ENCODE measurements around the gene CDK19. TPM values are rescaled to one million over a fixed set of nuclear protein-coding genes. Genes with fewer than 3 reads are reported as not detected.
"Not testable (repeated sequence)": the region's sequence is repeated elsewhere in the genome, so short reads cannot be mapped to it uniquely, and the experiment has no call there.

Gene CDK19
- total and polyA plus RNA-seq, 4 donors: 19.7 to 39.6 (median 29.8) TPM

DNA sequence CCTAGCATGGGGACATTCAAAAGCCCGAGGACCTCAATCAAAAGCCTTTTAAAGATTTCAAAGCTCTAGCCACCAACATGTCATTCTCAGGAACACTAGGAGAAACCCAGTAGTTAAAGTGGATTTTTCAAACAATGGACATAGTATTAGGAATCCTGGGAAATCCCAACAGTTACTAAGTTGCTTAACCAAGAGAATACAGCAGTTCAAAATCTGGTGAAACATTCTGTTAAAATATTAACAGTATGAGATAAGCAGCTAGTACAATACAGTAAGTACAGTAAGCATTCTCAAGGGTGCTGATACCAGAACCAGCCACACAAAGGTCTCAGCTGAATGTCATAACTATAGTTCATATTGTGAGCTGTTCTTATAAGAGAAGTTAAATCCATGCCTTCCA, 68.6 kb downstream of the CDK19 start:
- no peak for DNase-seq (ENCODE audit: low read depth in 4 of 6, low spot score in 6 of 6)
- Histone ChIP-seq H3K4me1 (ENCODE audit: control insufficient read depth, insufficient read depth, low read length) (no peaks in the 10 kb centered on the region), H3K27ac (ENCODE audit: low read depth, low read length) (no peak overlapping the region), H3K4me3 (ENCODE audit: low read depth, low read length) (no peak overlapping the region), H3K27me3 (ENCODE audit: control insufficient read depth, insufficient read depth, low read length) (no peaks in the 10 kb centered on the region), H3K9me3 (ENCODE audit: control insufficient read depth, insufficient read depth, low read length) (peaks cover 4% of the 10 kb centered on the region), H3K36me3 (ENCODE audit: control insufficient read depth, insufficient read depth, low read length) (no peaks in the 10 kb centered on the region)
- no CpG with 5 or more reads among the region's 1 CpG for WGBS (ENCODE audit: insufficient coverage)

- Histone ChIP-seq H3K4me3 (ENCODE audit: low read depth, low read length) (no peak overlapping the region), H3K27ac (ENCODE audit: low read depth, low read length) (no peak overlapping the region), H3K36me3 (ENCODE audit: control insufficient read depth, insufficient read depth, low read length) (no peaks in the 10 kb centered on the region), H3K27me3 (ENCODE audit: control insufficient read depth, insufficient read depth, low read length) (no peaks in the 10 kb centered on the region), H3K9me3 (ENCODE audit: control insufficient read depth, insufficient read depth, low read length) (peaks cover 8% of the 10 kb centered on the region), H3K4me1 (ENCODE audit: control insufficient read depth, insufficient read depth, low read length) (no peaks in the 10 kb centered on the region)
- no CpG with 5 or more reads among the region's 1 CpG for WGBS (ENCODE audit: insufficient coverage)
- DNase-seq (ENCODE audit: low read depth in 4 of 6, low spot score in 6 of 6): no peak
Observed at GRCh38 chr6:110744991-110745390, 70.3 kb downstream of the CDK19 start.

- not testable (repeated sequence) for H3K4me3 ChIP-seq (ENCODE audit: low read depth, low read length); DNase-seq (ENCODE audit: low read depth in 4 of 6, low spot score in 6 of 6); H3K36me3 ChIP-seq (ENCODE audit: control insufficient read depth, insufficient read depth, low read length); H3K27ac ChIP-seq (ENCODE audit: low read depth, low read length); H3K27me3 ChIP-seq (ENCODE audit: control insufficient read depth, insufficient read depth, low read length); H3K4me1 ChIP-seq (ENCODE audit: control insufficient read depth, insufficient read depth, low read length); H3K9me3 ChIP-seq (ENCODE audit: control insufficient read depth, insufficient read depth, low read length)
- 99% methylated on average over 9 of the region's 9 CpGs for WGBS (ENCODE audit: insufficient coverage)
Observed at GRCh38 chr6:110742552-110742951, 72.7 kb downstream of the CDK19 start.

DNA sequence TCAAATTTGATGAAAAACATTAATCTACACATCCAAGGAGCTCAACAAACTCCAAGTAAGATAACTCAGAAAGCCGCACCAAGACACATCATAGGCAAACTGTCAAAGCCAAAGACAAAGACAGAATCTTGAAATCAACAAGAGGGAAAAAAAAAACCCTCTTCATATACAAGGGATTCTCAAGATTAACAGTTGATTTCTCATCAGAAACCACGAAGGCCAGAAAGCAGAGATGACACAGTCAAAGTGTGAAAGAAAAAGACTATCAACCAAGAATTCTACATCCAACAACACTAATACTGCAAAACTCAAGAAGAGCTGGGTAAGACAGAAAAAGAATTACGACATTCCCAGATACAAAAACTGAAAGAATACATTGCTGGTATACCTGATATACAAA, 73.8 kb downstream of the CDK19 start:
- H3K27me3 ChIP-seq (ENCODE audit: control insufficient read depth, insufficient read depth, low read length): no peaks in the 10 kb centered on the region
- H3K36me3 ChIP-seq (ENCODE audit: control insufficient read depth, insufficient read depth, low read length): no peaks in the 10 kb centered on the region
- no peak overlapping the region for H3K27ac ChIP-seq (ENCODE audit: low read depth, low read length)
- DNase-seq (ENCODE audit: low read depth in 4 of 6, low spot score in 6 of 6): no peak
- H3K4me3 ChIP-seq (ENCODE audit: low read depth, low read length): no peak overlapping the region
- no peaks in the 10 kb centered on the region for H3K4me1 ChIP-seq (ENCODE audit: control insufficient read depth, insufficient read depth, low read length)
- no CpG with 5 or more reads among the region's 3 CpGs for WGBS (ENCODE audit: insufficient coverage)
- peaks cover 8% of the 10 kb centered on the region for H3K9me3 ChIP-seq (ENCODE audit: control insufficient read depth, insufficient read depth, low read length)

DNA sequence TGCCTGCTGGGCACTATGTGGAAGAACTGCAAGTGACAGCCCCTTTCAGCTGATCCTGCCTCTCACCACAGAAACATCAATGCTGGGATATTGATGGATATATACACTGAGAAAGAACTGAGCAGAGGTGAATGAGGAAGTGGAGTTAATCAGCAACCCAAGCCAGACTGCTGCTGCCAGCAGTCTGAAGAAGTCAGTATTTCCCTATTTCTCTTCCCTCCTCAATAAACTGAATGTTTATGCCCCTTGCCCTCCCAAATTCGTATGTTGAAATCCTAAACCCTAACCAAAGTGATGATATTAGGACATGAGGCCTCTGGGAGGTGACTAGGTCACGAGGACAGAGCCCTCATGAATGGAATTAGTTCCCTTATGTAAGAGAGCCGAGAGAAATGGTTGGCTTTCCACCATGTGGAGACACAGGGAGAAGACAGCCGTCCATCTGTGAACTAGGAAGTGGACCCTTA, 76.3 kb downstream of the CDK19 start:
- H3K9me3 ChIP-seq (ENCODE audit: control insufficient read depth, insufficient read depth, low read length): peaks cover 8% of the 10 kb centered on the region
- no peak overlapping the region for H3K4me3 ChIP-seq (ENCODE audit: low read depth, low read length)
- peaks cover 5% of the 10 kb centered on the region for H3K36me3 ChIP-seq (ENCODE audit: control insufficient read depth, insufficient read depth, low read length)
- no peak for DNase-seq (ENCODE audit: low read depth in 4 of 6, low spot score in 6 of 6)
- H3K4me1 ChIP-seq (ENCODE audit: control insufficient read depth, insufficient read depth, low read length): no peaks in the 10 kb centered on the region
- 67% methylated on average over 1 of the region's 4 CpGs for WGBS (ENCODE audit: insufficient coverage)
- no peaks in the 10 kb centered on the region for H3K27me3 ChIP-seq (ENCODE audit: control insufficient read depth, insufficient read depth, low read length)
- no peak overlapping the region for H3K27ac ChIP-seq (ENCODE audit: low read depth, low read length)

DNA sequence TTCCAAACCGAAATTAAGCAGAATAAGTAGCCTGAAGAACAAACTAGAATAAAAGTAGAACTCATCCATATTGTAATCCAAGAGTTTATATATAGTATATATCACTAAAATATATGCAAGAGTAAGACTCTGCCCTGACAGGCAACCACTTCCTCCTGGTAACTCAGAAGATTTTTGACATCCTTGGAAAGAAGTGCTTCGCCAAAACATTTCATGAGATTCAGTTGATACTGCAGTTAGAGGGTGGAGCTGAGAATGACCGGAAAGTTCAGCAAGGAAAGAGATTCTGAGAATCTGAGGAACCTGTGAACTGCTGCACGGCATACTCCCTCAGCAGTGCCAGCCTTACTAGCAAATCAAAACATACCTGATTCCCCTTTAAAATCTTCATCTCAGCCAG, 79.6 kb downstream of the CDK19 start:
- H3K4me1 ChIP-seq (ENCODE audit: control insufficient read depth, insufficient read depth, low read length): no peaks in the 10 kb centered on the region
- no peak for DNase-seq (ENCODE audit: low read depth in 4 of 6, low spot score in 6 of 6)
- no peak overlapping the region for H3K4me3 ChIP-seq (ENCODE audit: low read depth, low read length)
- 95% methylated on average over 3 of the region's 4 CpGs for WGBS (ENCODE audit: insufficient coverage)
- peaks cover 5% of the 10 kb centered on the region for H3K36me3 ChIP-seq (ENCODE audit: control insufficient read depth, insufficient read depth, low read length)
- no peaks in the 10 kb centered on the region for H3K27me3 ChIP-seq (ENCODE audit: control insufficient read depth, insufficient read depth, low read length)
- no peaks in the 10 kb centered on the region for H3K9me3 ChIP-seq (ENCODE audit: control insufficient read depth, insufficient read depth, low read length)
- H3K27ac ChIP-seq (ENCODE audit: low read depth, low read length): no peak overlapping the region

DNA sequence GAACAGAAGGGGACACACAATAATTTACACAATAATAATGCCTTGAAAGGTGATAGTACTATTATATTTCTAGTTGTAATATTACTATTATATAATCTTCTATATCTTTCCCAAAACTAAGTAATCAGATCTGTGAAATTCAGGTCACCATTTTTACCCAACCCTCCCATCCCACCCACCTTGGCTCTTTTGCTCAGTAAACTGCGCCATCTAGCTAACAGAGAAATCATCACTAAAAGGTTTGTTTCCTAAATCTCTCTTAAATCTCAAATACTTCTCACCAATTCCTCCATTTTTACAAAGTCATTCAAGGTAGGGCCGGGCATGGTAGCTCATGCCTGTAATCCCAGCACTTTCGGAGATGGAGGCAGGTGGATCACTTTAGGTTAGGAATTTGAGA, 83.4 kb downstream of the CDK19 start:
- H3K9me3 ChIP-seq (ENCODE audit: control insufficient read depth, insufficient read depth, low read length): no peaks in the 10 kb centered on the region
- H3K27ac ChIP-seq (ENCODE audit: low read depth, low read length): no peak overlapping the region
- no peaks in the 10 kb centered on the region for H3K4me1 ChIP-seq (ENCODE audit: control insufficient read depth, insufficient read depth, low read length)
- peaks cover 5% of the 10 kb centered on the region for H3K36me3 ChIP-seq (ENCODE audit: control insufficient read depth, insufficient read depth, low read length)
- H3K4me3 ChIP-seq (ENCODE audit: low read depth, low read length): no peak overlapping the region
- WGBS (ENCODE audit: insufficient coverage): 100% methylated on average over 1 of the region's 3 CpGs
- no peaks in the 10 kb centered on the region for H3K27me3 ChIP-seq (ENCODE audit: control insufficient read depth, insufficient read depth, low read length)
- DNase-seq (ENCODE audit: low read depth in 4 of 6, low spot score in 6 of 6): no peak

DNA sequence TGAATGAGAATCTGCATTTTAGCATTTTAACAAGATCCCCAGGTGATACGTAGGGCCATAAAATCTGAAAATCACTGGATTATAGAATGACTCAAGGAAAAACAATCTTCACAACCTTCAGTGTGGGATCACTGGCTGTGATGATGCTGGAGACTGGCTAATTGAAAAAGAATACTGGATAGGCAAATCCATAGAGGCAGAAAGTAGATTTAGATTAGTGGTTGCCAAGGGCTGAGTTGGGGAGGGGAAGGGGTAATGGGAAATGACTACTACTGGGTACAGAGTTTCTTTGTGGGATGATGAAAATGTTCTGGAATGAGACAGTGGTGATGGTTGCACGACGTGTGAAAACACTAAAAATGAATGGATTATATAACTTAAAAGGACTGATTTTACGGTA, 84.1 kb downstream of the CDK19 start:
- no peak overlapping the region for H3K4me3 ChIP-seq (ENCODE audit: low read depth, low read length)
- no peaks in the 10 kb centered on the region for H3K27me3 ChIP-seq (ENCODE audit: control insufficient read depth, insufficient read depth, low read length)
- no CpG with 5 or more reads among the region's 4 CpGs for WGBS (ENCODE audit: insufficient coverage)
- H3K4me1 ChIP-seq (ENCODE audit: control insufficient read depth, insufficient read depth, low read length): no peaks in the 10 kb centered on the region
- no peak overlapping the region for H3K27ac ChIP-seq (ENCODE audit: low read depth, low read length)
- no peaks in the 10 kb centered on the region for H3K9me3 ChIP-seq (ENCODE audit: control insufficient read depth, insufficient read depth, low read length)
- DNase-seq (ENCODE audit: low read depth in 4 of 6, low spot score in 6 of 6): no peak
- peaks cover 5% of the 10 kb centered on the region for H3K36me3 ChIP-seq (ENCODE audit: control insufficient read depth, insufficient read depth, low read length)

GRCh38 chr6:110728501-110728900, 86.8 kb downstream of the CDK19 start:
- Histone ChIP-seq H3K27ac (ENCODE audit: low read depth, low read length) (no peak overlapping the region), H3K27me3 (ENCODE audit: control insufficient read depth, insufficient read depth, low read length) (no peaks in the 10 kb centered on the region), H3K9me3 (ENCODE audit: control insufficient read depth, insufficient read depth, low read length) (no peaks in the 10 kb centered on the region), H3K36me3 (ENCODE audit: control insufficient read depth, insufficient read depth, low read length) (no peaks in the 10 kb centered on the region), H3K4me1 (ENCODE audit: control insufficient read depth, insufficient read depth, low read length) (no peaks in the 10 kb centered on the region), H3K4me3 (ENCODE audit: low read depth, low read length) (no peak overlapping the region)
- 92% methylated on average over 1 of the region's 1 CpG for WGBS (ENCODE audit: insufficient coverage)
- DNase-seq (ENCODE audit: low read depth in 4 of 6, low spot score in 6 of 6): no peak

DNA sequence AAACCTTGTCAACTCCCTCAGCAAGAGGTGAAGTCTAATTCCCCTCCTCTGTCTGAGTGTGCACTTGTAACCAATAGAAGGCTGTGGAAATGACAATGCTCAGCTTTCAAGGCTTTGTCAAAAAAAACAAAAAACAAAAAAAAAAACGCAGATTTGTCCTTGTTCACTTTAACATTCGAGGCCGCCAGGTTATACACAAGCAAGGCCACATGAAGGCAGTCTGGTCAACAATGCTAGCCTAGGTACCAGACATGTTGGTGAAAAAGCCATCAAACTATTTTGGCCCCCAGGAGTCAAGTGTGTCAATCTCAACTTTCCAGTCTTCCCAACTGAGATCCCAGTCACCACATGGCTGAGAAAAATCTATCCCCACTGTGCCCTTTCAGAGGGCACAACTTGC, 92.3 kb downstream of the CDK19 start:
- 100% methylated on average over 2 of the region's 3 CpGs for WGBS (ENCODE audit: insufficient coverage)
- Histone ChIP-seq H3K27me3 (ENCODE audit: control insufficient read depth, insufficient read depth, low read length) (no peaks in the 10 kb centered on the region), H3K36me3 (ENCODE audit: control insufficient read depth, insufficient read depth, low read length) (no peaks in the 10 kb centered on the region), H3K4me1 (ENCODE audit: control insufficient read depth, insufficient read depth, low read length) (no peaks in the 10 kb centered on the region), H3K27ac (ENCODE audit: low read depth, low read length) (no peak overlapping the region), H3K4me3 (ENCODE audit: low read depth, low read length) (no peak overlapping the region), H3K9me3 (ENCODE audit: control insufficient read depth, insufficient read depth, low read length) (no peaks in the 10 kb centered on the region)
- no peak for DNase-seq (ENCODE audit: low read depth in 4 of 6, low spot score in 6 of 6)

Data from spinal cord (tissue), 10 donors.